ENCODE data around the gene F2. TPM values are rescaled to one million over a fixed set of nuclear protein-coding genes. Genes with fewer than 3 reads are reported as not detected.

F2 gene
- total and polyA plus RNA-seq, 2 of the 13 experiments (the other 11 are each of a cell fraction or from before 2014, with no cell fraction given) = 330 to 801 TPM

DNA sequence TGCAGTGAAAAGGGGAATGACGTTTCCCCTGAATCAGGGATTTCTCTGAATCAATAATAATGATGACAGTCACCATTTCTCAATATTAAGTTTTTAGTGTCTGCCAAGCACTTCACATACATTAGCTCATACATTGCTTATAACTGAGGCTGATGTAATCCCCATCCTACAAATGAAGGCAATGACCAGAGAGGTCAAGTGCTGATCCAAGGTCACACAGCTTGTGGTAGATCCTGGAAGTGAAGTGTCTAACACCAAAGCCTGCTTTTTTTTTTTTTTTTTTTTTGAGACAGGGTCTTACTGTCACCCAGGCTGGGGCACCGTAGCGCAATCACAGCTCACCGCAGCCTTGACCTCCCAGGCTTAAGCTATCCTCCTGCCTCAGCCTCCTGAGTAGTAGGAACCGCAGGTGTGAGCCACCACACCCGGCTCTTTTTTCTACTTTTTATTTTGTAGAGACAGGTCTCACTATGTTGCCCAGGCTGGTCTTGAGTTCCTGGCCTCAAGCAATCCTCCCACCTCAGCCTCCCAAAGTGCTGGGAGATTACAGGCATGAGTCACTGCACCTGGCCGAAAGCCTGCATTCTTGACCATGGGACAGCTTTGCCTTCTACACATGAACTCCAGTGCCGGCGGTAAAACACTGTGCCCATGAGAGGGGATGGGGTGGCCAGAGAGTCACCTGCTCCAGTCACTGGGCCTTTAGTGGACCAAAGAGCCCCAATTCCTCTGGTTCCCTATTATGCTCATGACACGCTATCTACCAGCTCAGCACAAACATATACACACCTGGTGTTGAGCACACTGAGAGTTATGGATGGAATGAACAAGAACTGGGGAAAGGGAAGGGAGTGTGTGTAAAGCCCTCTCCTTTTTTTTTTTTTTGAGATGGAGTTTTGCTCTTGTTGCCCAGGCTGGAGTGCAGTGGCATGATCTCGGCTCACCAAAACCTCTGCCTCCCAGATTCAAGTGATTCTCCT lies 36.0 kb upstream of the F2 start (continued):
- TF ChIP-seq THYN1 (CRISPR knock-in tag; IDR thresholded peaks at IDR 0.05; ENCODE audit: borderline replicate concordance, low read depth) = no peak
- TF ChIP-seq MED8 (CRISPR knock-in tag; IDR thresholded peaks at IDR 0.05; ENCODE audit: insufficient replicate concordance) = no peak
- peak in 1 of 2 experiments; percentile 36; a peak in 1 of 4 replicates for TF ChIP-seq MAFK (conservative IDR thresholded peaks at IDR 0.05 in 1 of 2, IDR thresholded peaks at IDR 0.05 in 1 of 2; ENCODE audit: low read length in 2 of 2)
- no peak for TF ChIP-seq BCLAF1 (IDR thresholded peaks at IDR 0.05)
- TF ChIP-seq ZNF142 (CRISPR knock-in tag; IDR thresholded peaks at IDR 0.05) = no peak
